ENCODE data around the gene NOL8. TPM values are rescaled to one million over a fixed set of nuclear protein-coding genes. Genes with fewer than 3 reads are reported as not detected.

NOL8 gene
- total RNA-seq, 1 experiment from 2014 or later = 46.9 TPM

- no TSS peak for BruUV-seq (replicated peaks)
- peaks cover 57% of the 10 kb centered on the region for H3K36me3 ChIP-seq (ENCODE audit: low read depth)
Measured at GRCh38 chr9:92254381-92255337, 70.5 kb downstream of the NOL8 start.

GRCh38 chr9:92253656-92254055, 71.5 kb downstream of the NOL8 start:
- TF ChIP-seq EZH2 (IDR thresholded peaks at IDR 0.05; ENCODE audit: low read depth) (no peak), CTCF (conservative IDR thresholded peaks at IDR 0.05) (no peak)
- no peaks in the 10 kb centered on the region for H3K9me2 ChIP-seq (ENCODE audit: insufficient read depth)
- H3K27me3 ChIP-seq (ENCODE audit: insufficient read depth, low read depth) = no peaks in the 10 kb centered on the region
- no peaks in the 10 kb centered on the region for H3K9me3 ChIP-seq (ENCODE audit: insufficient read depth, low read depth)
- H3K4me3 ChIP-seq = no peak overlapping the region
- peaks cover 8% of the 10 kb centered on the region; the same call in 1 of the 2 replicates for H3F3A ChIP-seq (ENCODE audit: insufficient read depth, low read depth)
- H3K4me2 ChIP-seq = no peak overlapping the region
- H3K4me1 ChIP-seq (replicated peaks; ENCODE audit: insufficient read depth) = no peaks in the 10 kb centered on the region
- H4K20me1 ChIP-seq (ENCODE audit: insufficient read depth) = peaks cover 48% of the 10 kb centered on the region
- DNase-seq = no peak
- H3K79me2 ChIP-seq (ENCODE audit: low read depth) = no peaks in the 10 kb centered on the region; the same call in 1 of the 2 replicates
- ChIA-PET CTCF (interaction anchor here (0.6 kb wide), 1 partner anchor 46 kb away, joined by 3 read pairs; no protein-coding TSS in a partner anchor), POLR2A (ENCODE audit: unreplicated experiment) (no interaction called here)
- no TSS peak for BruUV-seq (replicated peaks)
- peaks cover 55% of the 10 kb centered on the region for H3K36me3 ChIP-seq (ENCODE audit: low read depth)
- no peak overlapping the region for H3K27ac ChIP-seq
- no peak overlapping the region for H2AFZ ChIP-seq
- intact Hi-C loops (cut with micrococcal nuclease; ENCODE audit: unreplicated experiment) = no loop called here

More at GRCh38 chr9:92254381-92255337, 70.5 kb downstream of the NOL8 start:
- Histone ChIP-seq H3K9me3 (ENCODE audit: insufficient read depth, low read depth) (no peaks in the 10 kb centered on the region), H3K4me2 (no peak overlapping the region), H3K27ac (no peak overlapping the region), H3K4me3 (no peak overlapping the region), H3K4me1 (replicated peaks; ENCODE audit: insufficient read depth) (no peaks in the 10 kb centered on the region), H3K9me2 (ENCODE audit: insufficient read depth) (no peaks in the 10 kb centered on the region), H4K20me1 (ENCODE audit: insufficient read depth) (peaks cover 53% of the 10 kb centered on the region), H3F3A (ENCODE audit: insufficient read depth, low read depth) (peaks cover 8% of the 10 kb centered on the region; the same call in 1 of the 2 replicates), H3K79me2 (ENCODE audit: low read depth) (no peaks in the 10 kb centered on the region; the same call in 1 of the 2 replicates), H2AFZ (no peak overlapping the region), H3K27me3 (ENCODE audit: insufficient read depth, low read depth) (no peaks in the 10 kb centered on the region)
- intact Hi-C loops (cut with micrococcal nuclease; ENCODE audit: unreplicated experiment) = no loop called here
- DNase-seq = no peak
- POLR2A ChIA-PET (ENCODE audit: unreplicated experiment) = no interaction called here
- no peak for TF ChIP-seq EZH2 (IDR thresholded peaks at IDR 0.05; ENCODE audit: low read depth)
- no peak for TF ChIP-seq CTCF (conservative IDR thresholded peaks at IDR 0.05)
- CTCF ChIA-PET = no interaction called here

GRCh38 chr9:92247981-92248380, 77.2 kb downstream of the NOL8 start:
- H2AFZ ChIP-seq = no peak overlapping the region
- H3F3A ChIP-seq (ENCODE audit: insufficient read depth, low read depth) = peaks cover 11% of the 10 kb centered on the region; the same call in 1 of the 2 replicates
- ChIA-PET POLR2A (ENCODE audit: unreplicated experiment) (no interaction called here), CTCF (no interaction called here)
- H3K4me3 ChIP-seq = no peak overlapping the region
- intact Hi-C loops (cut with micrococcal nuclease; ENCODE audit: unreplicated experiment) = loop anchor here (10.0 kb wide), 1 partner anchor 57 kb away; no protein-coding TSS in a partner anchor
- no peaks in the 10 kb centered on the region for H3K9me3 ChIP-seq (ENCODE audit: insufficient read depth, low read depth)
- peaks cover 61% of the 10 kb centered on the region for H3K36me3 ChIP-seq (ENCODE audit: low read depth)
- DNase-seq = no peak
- no peaks in the 10 kb centered on the region for H3K79me2 ChIP-seq (ENCODE audit: low read depth)
- H3K9me2 ChIP-seq (ENCODE audit: insufficient read depth) = no peaks in the 10 kb centered on the region
- TF ChIP-seq EZH2 (IDR thresholded peaks at IDR 0.05; ENCODE audit: low read depth) = no peak
- TF ChIP-seq CTCF (conservative IDR thresholded peaks at IDR 0.05) = no peak
- BruUV-seq (replicated peaks) = no TSS peak
- no peaks in the 10 kb centered on the region for H3K4me1 ChIP-seq (replicated peaks; ENCODE audit: insufficient read depth)
- no peaks in the 10 kb centered on the region for H3K27me3 ChIP-seq (ENCODE audit: insufficient read depth, low read depth)
- no peak overlapping the region for H3K4me2 ChIP-seq
- no peak overlapping the region for H3K27ac ChIP-seq
- H4K20me1 ChIP-seq (ENCODE audit: insufficient read depth) = peaks cover 57% of the 10 kb centered on the region

Small RNAs within 50 kb of the gene (microRNA-seq; reads per million reads assigned to microRNA genes)
- 6.7 reads per million, percentile 4 among the genes with 10 or more reads in this experiment for gene MIR3651 (ENCODE audit: borderline number of aligned reads, borderline replicate concordance)

Other genes with a start within 250 kb of the NOL8 start
- 80.9 and 103 TPM in 2 replicates for gene SPTLC1, start 209.9 kb downstream of the NOL8 start, total RNA-seq (2021)
- gene IARS1, start 31.7 kb downstream of the NOL8 start, total RNA-seq (2021) = 232 and 246 TPM in 2 replicates
- 7.6 and 10.0 TPM in 2 replicates for gene CENPP, start 603 bp upstream of the NOL8 start, total RNA-seq (2021)
- not detected in 2 replicates for gene OGN, start 79.2 kb upstream of the NOL8 start, total RNA-seq (2021)
- not detected in 2 replicates for gene OMD, start 99.1 kb upstream of the NOL8 start, total RNA-seq (2021)
- not detected in 2 replicates for gene ASPN, start 157.2 kb upstream of the NOL8 start, total RNA-seq (2021)
- 1.9 and 3.1 TPM in 2 replicates for gene ECM2, start 210.6 kb upstream of the NOL8 start, total RNA-seq (2021)

All from PC-9 (cell line).